Liver (tissue), 3 donors: ENCODE data around the gene LENG1.

ENCODE experiments used
- JUND ChIP-seq, 2 donors: IDR thresholded peaks; 2 replicates each; pipeline ENCODE4 v1.6.1; 2016; ENCODE audit warnings: antibody characterized with exemption in 2 of 2
- MAX ChIP-seq: IDR thresholded peaks from 2 replicates; pipeline ENCODE4 v1.6.1; 2016; ENCODE audit warnings: antibody characterized with exemption
- TF ChIP-seq, protein P1 (sequence below): fragments of 150-350 bp; IDR thresholded peaks from 2 replicates; pipeline ENCODE4 v1.5.1; 2017; ENCODE audit warnings: improper control_type of control experiment, low read depth, low read length; ENCODE audit not compliant: missing input control
- TF ChIP-seq, protein P2 (sequence below): IDR thresholded peaks from 2 replicates; pipeline ENCODE4 v1.6.1; 2016; ENCODE audit warnings: antibody characterized with exemption
- donor health status: healthy.
- donor health status: healthy.

DNA sequence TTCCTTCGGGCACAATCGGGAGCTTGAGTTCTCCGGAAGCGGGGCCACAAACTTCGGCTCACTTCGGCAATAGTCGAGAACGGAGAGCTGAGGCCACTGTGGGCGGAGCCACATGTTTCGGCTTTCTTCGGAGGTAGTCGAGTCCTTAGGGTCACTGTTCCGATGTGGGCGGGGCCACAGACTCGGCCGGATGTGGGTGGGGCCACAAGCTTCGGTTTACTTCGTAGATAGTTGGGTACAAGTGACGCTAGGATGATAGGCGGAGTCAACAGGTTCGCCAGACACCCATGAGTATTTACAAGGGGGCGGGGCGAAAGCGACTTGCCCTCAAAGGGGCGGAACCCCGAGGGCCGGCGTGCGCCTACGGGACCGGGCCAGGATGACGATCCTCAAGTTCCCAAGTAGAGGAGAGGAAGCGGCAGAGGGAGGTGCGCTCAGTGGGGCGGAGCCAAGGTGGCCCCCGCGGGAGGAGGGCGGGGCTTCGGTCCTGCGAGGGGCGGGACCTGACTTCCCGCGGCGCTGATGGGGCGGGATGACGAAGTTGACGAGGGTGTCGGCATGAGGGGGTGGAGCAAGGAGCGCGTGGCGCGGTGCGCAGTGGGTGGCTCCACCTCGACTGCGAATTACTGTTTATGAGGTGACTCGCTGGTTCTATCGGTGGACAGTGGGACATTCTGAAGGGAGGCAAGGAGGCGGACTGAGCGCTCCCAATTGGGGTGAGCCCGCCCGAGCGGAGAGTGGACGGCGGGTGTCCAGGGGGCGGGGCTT lies 30.4 kb upstream of the LENG1 start:
- TF ChIP-seq, protein P1, sequence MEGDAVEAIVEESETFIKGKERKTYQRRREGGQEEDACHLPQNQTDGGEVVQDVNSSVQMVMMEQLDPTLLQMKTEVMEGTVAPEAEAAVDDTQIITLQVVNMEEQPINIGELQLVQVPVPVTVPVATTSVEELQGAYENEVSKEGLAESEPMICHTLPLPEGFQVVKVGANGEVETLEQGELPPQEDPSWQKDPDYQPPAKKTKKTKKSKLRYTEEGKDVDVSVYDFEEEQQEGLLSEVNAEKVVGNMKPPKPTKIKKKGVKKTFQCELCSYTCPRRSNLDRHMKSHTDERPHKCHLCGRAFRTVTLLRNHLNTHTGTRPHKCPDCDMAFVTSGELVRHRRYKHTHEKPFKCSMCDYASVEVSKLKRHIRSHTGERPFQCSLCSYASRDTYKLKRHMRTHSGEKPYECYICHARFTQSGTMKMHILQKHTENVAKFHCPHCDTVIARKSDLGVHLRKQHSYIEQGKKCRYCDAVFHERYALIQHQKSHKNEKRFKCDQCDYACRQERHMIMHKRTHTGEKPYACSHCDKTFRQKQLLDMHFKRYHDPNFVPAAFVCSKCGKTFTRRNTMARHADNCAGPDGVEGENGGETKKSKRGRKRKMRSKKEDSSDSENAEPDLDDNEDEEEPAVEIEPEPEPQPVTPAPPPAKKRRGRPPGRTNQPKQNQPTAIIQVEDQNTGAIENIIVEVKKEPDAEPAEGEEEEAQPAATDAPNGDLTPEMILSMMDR = no peak
- TF ChIP-seq, protein P2, sequence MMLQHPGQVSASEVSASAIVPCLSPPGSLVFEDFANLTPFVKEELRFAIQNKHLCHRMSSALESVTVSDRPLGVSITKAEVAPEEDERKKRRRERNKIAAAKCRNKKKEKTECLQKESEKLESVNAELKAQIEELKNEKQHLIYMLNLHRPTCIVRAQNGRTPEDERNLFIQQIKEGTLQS = no peak
- peak; percentile 49 to 61 for TF ChIP-seq JUND (IDR thresholded peaks at IDR 0.05)
- peak; percentile 37 for TF ChIP-seq MAX
